Neural progenitor cell (in vitro differentiated cells): ENCODE results near the gene SIGLEC15. TPM values are rescaled to one million over a fixed set of nuclear protein-coding genes. Genes with fewer than 3 reads are reported as not detected.
A peak's percentile ranks its signal among the peaks of the same experiment; 100 is the strongest.

Source experiments
- DNase-seq: peaks from one replicate; pipeline ENCODE4 v3.0.0-alpha.2; 2016; ENCODE audit warnings: low spot score
- H2AFZ ChIP-seq: fragments of 200-600 bp; sonication (generic); replicated peaks from 2 replicates; pipeline ENCODE4 v1.6.1; 2016; ENCODE audit warnings: antibody characterized with exemption
- H3F3A ChIP-seq: fragments of 200-600 bp; sonication (generic); 2 replicates; pipeline ENCODE4 v1.6.1; 2016; ENCODE audit warnings: antibody characterized with exemption, low read depth
- H3K27ac ChIP-seq: fragments of 200-600 bp; sonication (generic); 2 replicates; pipeline ENCODE4 v1.5.1; 2016; ENCODE audit warnings: mild to moderate bottlenecking
- H3K27me3 ChIP-seq: fragments of 200-600 bp; sonication (generic); 2 replicates; pipeline ENCODE4 v1.6.1; 2016; ENCODE audit warnings: mild to moderate bottlenecking, moderate library complexity
- H3K36me3 ChIP-seq: fragments of 200-600 bp; sonication (generic); 2 replicates; pipeline ENCODE4 v1.5.1; 2016
- H3K4me1 ChIP-seq: fragments of 200-600 bp; sonication (generic); 2 replicates; pipeline ENCODE4 v1.6.1; 2016; ENCODE audit warnings: mixed run types
- H3K4me2 ChIP-seq: fragments of 200-600 bp; sonication (generic); 2 replicates; pipeline ENCODE4 v1.6.1; 2016
- H3K4me3 ChIP-seq: fragments of 200-600 bp; sonication (generic); 2 replicates; pipeline ENCODE4 v1.5.1; 2016
- H3K79me2 ChIP-seq: fragments of 200-600 bp; sonication (generic); 2 replicates; pipeline ENCODE4 v1.6.1; 2016; ENCODE audit warnings: low read depth
- H3K9ac ChIP-seq: fragments of 200-600 bp; sonication (generic); 2 replicates; pipeline ENCODE4 v1.6.1; 2016
- H3K9me3 ChIP-seq: fragments of 200-600 bp; sonication (generic); 2 replicates; pipeline ENCODE4 v1.5.1; 2016; ENCODE audit warnings: low read depth
- H4K20me1 ChIP-seq: fragments of 200-600 bp; sonication (generic); 2 replicates; pipeline ENCODE4 v1.6.1; 2016; ENCODE audit warnings: low read depth
- H3K27ac Mint-ChIP-seq: 3 replicates; pipeline ENCODE4 v1.8.0; 2021; ENCODE audit warnings: mixed read lengths
- H3K27me3 Mint-ChIP-seq: 2 replicates; pipeline ENCODE4 v1.8.0; 2022; ENCODE audit warnings: low read depth, mild to moderate bottlenecking, inconsistent platforms, moderate library complexity, mixed read lengths; ENCODE audit not compliant: insufficient read depth
- H3K36me3 Mint-ChIP-seq: 3 replicates; pipeline ENCODE4 v1.8.0; 2021; ENCODE audit warnings: mixed read lengths
- H3K4me1 Mint-ChIP-seq: 3 replicates; pipeline ENCODE4 v1.8.0; 2021; ENCODE audit warnings: mixed read lengths
- H3K4me3 Mint-ChIP-seq: 3 replicates; pipeline ENCODE4 v1.8.0; 2021; ENCODE audit warnings: mild to moderate bottlenecking, moderate library complexity, mixed read lengths
- H3K9me3 Mint-ChIP-seq: 3 replicates; pipeline ENCODE4 v1.8.0; 2020; ENCODE audit warnings: mixed read lengths
- CTCF ChIP-seq: fragments of 200-600 bp; sonication (generic); IDR thresholded peaks from 2 replicates; pipeline ENCODE4 v1.5.1; 2017; ENCODE audit warnings: antibody characterized with exemption, mild to moderate bottlenecking
- EZH2 ChIP-seq: fragments of 200-600 bp; sonication (generic); IDR thresholded peaks from 2 replicates; pipeline ENCODE4 v1.6.1; 2017; ENCODE audit warnings: antibody characterized with exemption, mild to moderate bottlenecking, moderate library complexity
- EZH2phosphoT487 ChIP-seq: fragments of 200-600 bp; sonication (generic); IDR thresholded peaks from 2 replicates; pipeline ENCODE4 v1.6.1; 2017; ENCODE audit warnings: antibody characterized with exemption
- total RNA-seq: library from RNA; depleted of rRNA; stranded (reverse); fragments of >200 nt; gene quantifications from 2 replicates; pipeline ENCODE4 v1.2.3, GENCODE V29; 2015; ENCODE audit warnings: low replicate concordance

SIGLEC15 gene
- total RNA-seq, 1 donor from 2014 or later: not detected

GRCh38 chr18:45870419-45870818 is 44.9 kb downstream of the SIGLEC15 start:
- TF ChIP-seq CTCF: no peak
- no peak for TF ChIP-seq EZH2phosphoT487
- TF ChIP-seq EZH2: no peak
- Histone ChIP-seq H3K4me2 (no peak overlapping the region), H3F3A (no peaks in the 10 kb centered on the region), H3K9ac (no peak overlapping the region), H3K27me3 (no peaks in the 10 kb centered on the region), H3K9me3 (no peaks in the 10 kb centered on the region), H2AFZ (no peak overlapping the region), H3K27ac (no peak overlapping the region), H3K36me3 (peaks cover 3% of the 10 kb centered on the region), H3K4me3 (no peak overlapping the region), H3K79me2 (no peaks in the 10 kb centered on the region), H3K4me1 (no peaks in the 10 kb centered on the region), H4K20me1 (no peaks in the 10 kb centered on the region)
- Mint-ChIP-seq H3K9me3 (peaks cover 1% of the 10 kb centered on the region), H3K4me1 (no peaks in the 10 kb centered on the region), H3K27ac (no peak overlapping the region), H3K27me3 (no peaks in the 10 kb centered on the region), H3K4me3 (no peak overlapping the region), H3K36me3 (peaks cover 52% of the 10 kb centered on the region)
- DNase-seq: no peak

GRCh38 chr18:45871431-45872084 is 46.1 kb downstream of the SIGLEC15 start:
- H3K9me3 ChIP-seq: no peaks in the 10 kb centered on the region
- no peak overlapping the region for H3K27ac ChIP-seq
- no peak overlapping the region for H3K27ac Mint-ChIP-seq
- H3K4me1 ChIP-seq: no peaks in the 10 kb centered on the region
- H3K27me3 ChIP-seq: no peaks in the 10 kb centered on the region
- no peak overlapping the region for H3K4me3 ChIP-seq
- H3K79me2 ChIP-seq: no peaks in the 10 kb centered on the region
- H3K4me2 ChIP-seq: no peak overlapping the region
- H3K36me3 ChIP-seq: peaks cover 3% of the 10 kb centered on the region
- H3K9me3 Mint-ChIP-seq: peaks cover 2% of the 10 kb centered on the region
- no peaks in the 10 kb centered on the region for H3K4me1 Mint-ChIP-seq
- no peak overlapping the region for H2AFZ ChIP-seq
- no peaks in the 10 kb centered on the region for H3F3A ChIP-seq
- H4K20me1 ChIP-seq: no peaks in the 10 kb centered on the region
- no peaks in the 10 kb centered on the region for H3K27me3 Mint-ChIP-seq
- H3K36me3 Mint-ChIP-seq: peaks cover 48% of the 10 kb centered on the region
- H3K9ac ChIP-seq: no peak overlapping the region
- no peak for TF ChIP-seq EZH2
- no peak for DNase-seq
- H3K4me3 Mint-ChIP-seq: no peak overlapping the region

- H3F3A ChIP-seq: no peaks in the 10 kb centered on the region
- Mint-ChIP-seq H3K36me3 (peaks cover 46% of the 10 kb centered on the region), H3K4me1 (no peaks in the 10 kb centered on the region), H3K27ac (no peak overlapping the region), H3K27me3 (no peaks in the 10 kb centered on the region), H3K9me3 (peaks cover 2% of the 10 kb centered on the region), H3K4me3 (no peak overlapping the region)
- no peaks in the 10 kb centered on the region for H3K79me2 ChIP-seq
- H2AFZ ChIP-seq: no peak overlapping the region
- H3K27me3 ChIP-seq: no peaks in the 10 kb centered on the region
- TF ChIP-seq EZH2phosphoT487 (no peak), CTCF (no peak), EZH2 (no peak)
- no peak overlapping the region for H3K27ac ChIP-seq
- H4K20me1 ChIP-seq: no peaks in the 10 kb centered on the region
- H3K9ac ChIP-seq: no peak overlapping the region
- peaks cover 8% of the 10 kb centered on the region for H3K36me3 ChIP-seq
- no peaks in the 10 kb centered on the region for H3K9me3 ChIP-seq
- no peaks in the 10 kb centered on the region for H3K4me1 ChIP-seq
- no peak overlapping the region for H3K4me2 ChIP-seq
- H3K4me3 ChIP-seq: no peak overlapping the region
- DNase-seq: no peak
These were observed 49.2 kb downstream of the SIGLEC15 start for GRCh38 chr18:45874491-45875184.

GRCh38 chr18:45876161-45876560 is 50.7 kb downstream of the SIGLEC15 start:
- no peaks in the 10 kb centered on the region for H3K9me3 ChIP-seq
- H3K36me3 ChIP-seq: peaks cover 8% of the 10 kb centered on the region
- no peaks in the 10 kb centered on the region for H3K27me3 Mint-ChIP-seq
- peak; percentile 19 for DNase-seq
- no peak overlapping the region for H3K4me3 ChIP-seq
- no peak overlapping the region for H3K9ac ChIP-seq
- no peaks in the 10 kb centered on the region for H3F3A ChIP-seq
- no peak overlapping the region for H3K4me3 Mint-ChIP-seq
- H3K79me2 ChIP-seq: no peaks in the 10 kb centered on the region
- H3K4me1 Mint-ChIP-seq: peaks cover 2% of the 10 kb centered on the region
- H2AFZ ChIP-seq: no peak overlapping the region
- no peak overlapping the region for H3K4me2 ChIP-seq
- TF ChIP-seq EZH2phosphoT487 (no peak), CTCF (no peak), EZH2 (no peak)
- no peaks in the 10 kb centered on the region for H4K20me1 ChIP-seq
- H3K27ac ChIP-seq: no peak overlapping the region
- no peaks in the 10 kb centered on the region for H3K27me3 ChIP-seq
- H3K9me3 Mint-ChIP-seq: peaks cover 2% of the 10 kb centered on the region
- no peaks in the 10 kb centered on the region for H3K4me1 ChIP-seq
- no peak overlapping the region for H3K27ac Mint-ChIP-seq
- peaks cover 42% of the 10 kb centered on the region for H3K36me3 Mint-ChIP-seq
